SW480 (cell line): ENCODE measurements around the gene TMOD4.

Source experiments
- DNase-seq: peaks from one replicate; pipeline ENCODE4 v3.0.0-alpha.2; 2016; ENCODE audit warnings: low spot score

The TMOD4 gene

DNA sequence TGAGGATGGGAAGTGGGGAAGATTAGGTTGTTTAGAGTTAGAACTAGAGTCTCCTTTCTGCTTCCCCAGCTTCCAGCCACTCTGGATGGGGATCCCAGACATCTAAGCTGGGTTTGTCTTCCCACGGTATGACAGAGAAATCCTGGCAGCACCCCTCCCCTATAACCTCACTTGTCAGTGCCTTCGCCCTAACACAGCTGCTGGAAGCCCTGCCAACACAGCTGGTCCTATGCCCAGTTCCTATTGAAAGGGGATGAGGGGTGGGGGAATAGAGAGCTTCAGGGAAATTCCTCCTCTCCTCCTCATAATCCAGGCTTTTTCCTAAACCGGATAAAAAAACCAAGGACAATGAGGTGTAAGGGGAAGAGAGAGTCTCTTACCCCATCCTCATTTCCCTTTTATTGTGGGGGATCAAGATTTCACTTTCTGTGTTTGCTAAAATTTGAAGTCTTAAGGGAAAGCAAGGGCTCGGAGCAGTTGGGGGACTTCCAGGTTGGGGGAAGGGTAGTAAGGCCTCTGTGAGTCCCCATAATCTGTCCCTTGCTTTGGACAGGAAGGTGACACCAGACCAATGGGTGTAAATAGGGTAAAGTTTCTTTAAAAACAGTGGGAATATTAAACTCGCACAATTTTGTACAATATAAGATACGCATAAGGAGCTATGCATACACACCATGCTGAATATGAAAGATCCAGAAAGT lies 590 bp downstream of the TMOD4 start:
- no peak for DNase-seq

DNA sequence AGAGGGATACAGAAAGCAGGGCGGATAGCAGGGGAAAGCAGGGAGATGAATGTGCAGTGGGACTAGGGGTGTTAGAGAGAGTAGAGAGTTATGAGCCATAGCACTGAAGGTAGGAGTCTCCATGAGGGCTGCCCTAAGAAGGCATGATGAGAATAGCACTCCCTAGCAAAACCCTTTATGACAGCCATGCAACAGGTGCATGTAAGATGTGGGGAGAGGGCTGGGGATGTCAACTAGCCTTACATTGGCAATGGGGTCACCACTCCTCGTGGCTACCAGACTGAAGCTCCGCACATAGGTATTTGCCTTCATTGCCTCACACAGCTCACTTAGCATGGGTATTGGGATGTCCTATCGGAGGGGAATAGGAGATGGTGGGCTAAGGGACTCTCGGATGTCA lies 4.6 kb downstream of the TMOD4 start:
- no peak for DNase-seq

DNA sequence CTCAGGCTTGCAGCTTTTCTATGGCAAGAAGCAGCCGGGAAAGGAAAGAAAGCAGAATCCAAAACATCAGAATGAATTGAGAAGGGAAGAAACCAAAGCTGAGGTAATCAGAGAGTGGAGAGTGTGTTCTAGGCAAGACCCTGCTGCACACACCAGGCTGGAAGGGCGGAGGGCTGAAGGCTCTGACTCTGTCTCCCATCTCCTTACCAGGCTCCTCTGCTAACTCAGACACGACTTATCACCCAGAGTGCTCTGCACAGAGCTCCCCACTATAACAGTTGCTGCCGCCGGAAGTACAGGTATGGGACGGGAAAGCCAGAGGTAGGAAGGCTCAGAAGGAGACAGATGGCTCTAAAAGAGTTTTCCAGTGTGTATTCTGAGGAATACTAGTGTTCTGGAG lies 8.7 kb downstream of the TMOD4 start:
- DNase-seq, result no peak

DNA sequence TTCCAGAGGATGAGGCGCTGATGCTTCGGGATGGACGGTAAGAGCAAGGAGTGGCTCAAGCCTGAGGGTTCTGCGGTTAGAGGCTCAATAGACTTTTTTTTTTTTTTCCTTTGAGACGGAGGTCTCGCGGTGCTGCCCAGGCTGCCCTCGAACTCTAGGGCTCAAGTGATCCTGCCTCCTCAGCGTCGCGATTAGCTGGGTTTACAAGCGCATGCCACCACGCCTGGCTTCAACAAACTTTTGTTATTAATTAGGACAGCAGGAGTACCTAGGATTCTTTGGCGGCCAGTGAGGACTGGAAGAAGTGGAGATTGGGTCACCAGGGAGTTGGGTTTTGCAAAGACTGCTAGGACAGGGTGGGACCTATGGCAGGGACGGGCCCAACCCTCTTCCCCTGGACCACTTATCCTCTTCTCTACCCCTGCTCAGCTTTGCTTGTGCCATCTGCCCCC lies 9.2 kb downstream of the TMOD4 start:
- DNase-seq, result peak; percentile 35

DNA sequence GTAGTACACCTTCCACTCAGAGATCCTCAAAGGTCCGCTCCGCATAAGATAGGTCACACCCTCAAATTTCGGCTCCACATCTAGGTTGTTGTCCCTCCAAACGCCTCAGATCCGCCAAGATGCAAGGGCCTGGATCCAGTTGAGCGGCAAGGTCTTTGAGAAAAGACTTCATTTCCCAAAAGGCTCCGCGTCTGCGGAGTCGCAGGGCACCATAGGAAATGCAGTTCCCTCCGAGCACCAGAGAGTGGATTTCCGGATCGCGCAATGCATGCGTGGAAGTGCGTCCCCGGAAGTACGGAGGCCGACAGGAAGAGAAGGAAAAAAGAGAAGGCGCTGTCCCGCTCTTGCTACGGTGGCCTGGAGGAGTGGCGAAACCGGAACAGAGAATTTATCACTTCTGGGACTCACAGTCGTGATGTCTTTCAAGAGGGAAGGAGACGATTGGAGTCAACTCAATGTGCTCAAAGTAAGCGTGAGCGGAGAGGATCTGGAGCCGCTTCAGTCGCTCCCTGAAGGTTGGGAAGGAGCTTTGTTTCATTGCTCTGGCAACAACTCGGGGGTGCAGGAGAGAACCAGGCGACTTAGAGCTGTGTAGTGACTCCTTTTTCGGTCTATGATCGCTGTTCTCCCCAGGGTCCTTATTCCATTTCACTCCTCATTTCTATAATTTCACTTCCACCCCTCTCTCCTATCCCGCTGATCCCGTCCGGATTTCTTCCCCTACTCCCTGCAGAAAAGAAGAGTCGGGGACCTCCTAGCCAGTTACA lies 9.9 kb downstream of the TMOD4 start, which contains the start of the genes LYSMD1 and SCNM1:
LYSMD1 (minus strand) TSS at position 165 of the 767 bp plus-strand sequence. CDS start 644 bp downstream, outside the sequence.
SCNM1 (plus strand) TSS at position 407 of the 767 bp plus-strand sequence; CDS start at position 416, 9 bp downstream.
- DNase-seq, result peak; percentile 97

DNA sequence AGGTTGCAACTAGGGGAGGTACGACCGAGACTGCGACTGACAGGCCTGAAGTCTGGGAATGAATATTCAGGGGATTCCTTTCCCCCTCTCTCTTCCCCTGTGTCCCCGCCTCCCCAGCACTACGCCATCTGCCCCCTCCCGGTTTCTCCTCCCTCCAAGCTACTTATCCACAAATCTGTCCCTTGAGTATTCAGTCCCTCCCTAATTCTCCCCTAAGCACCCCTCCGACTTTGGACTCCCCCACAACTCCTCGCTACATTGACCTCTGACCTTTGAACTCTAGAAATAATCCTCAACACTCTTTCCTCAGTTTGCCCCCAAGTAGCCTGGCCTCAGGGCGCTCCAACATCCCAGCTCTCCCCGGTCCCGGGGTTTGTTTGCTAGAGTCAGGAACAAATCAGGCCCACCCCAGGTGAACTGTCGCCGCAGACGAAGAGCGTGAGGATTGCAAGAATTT lies 10.5 kb downstream of the TMOD4 start:
- DNase-seq, result no peak

DNA sequence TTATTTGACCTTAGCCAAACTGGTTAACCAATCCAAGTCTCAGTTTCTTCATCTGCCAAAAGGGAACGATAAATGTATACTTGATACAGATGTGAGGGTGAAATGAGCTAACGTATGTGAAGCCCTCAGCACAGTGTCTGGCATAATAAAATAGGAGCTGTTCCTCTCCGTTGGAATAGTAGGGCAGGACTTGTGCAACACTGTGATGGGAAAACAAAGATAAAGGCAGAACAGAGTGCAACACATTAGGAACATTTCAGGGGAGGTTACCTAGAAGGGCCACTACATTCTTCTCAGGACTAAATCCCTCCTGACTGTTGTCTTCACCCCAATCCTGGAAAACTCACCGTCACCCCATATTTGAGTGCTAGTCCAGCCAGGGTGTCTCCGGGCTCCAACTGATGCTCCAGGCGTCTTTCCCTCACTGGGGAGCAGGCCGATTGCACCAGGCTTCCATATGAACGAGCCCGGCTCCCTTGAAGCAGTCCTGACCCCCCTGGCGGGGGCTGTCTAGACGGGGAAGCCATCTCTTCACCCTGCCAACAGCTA lies 11.0 kb downstream of the TMOD4 start:
- no peak for DNase-seq

DNA sequence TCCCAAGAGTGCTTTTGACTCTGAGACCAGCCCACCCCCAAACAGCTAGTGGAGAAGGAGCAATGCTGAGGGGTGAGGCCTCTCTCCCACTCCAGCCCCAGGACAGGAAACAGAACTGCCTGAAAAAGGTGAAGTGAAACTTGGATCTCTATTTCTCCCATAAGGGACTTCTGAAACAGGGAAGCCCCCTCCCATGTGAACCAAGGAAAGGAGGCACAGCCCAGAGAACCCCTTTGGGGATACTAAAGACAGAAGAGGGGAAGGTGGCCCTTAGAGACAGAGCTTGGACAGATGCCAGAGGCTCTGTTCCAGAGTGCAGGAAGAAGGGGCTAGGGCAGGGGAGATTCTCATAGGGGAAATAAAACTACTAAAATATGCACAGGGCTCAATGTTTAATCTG lies 16.4 kb downstream of the TMOD4 start:
- no peak for DNase-seq

DNA sequence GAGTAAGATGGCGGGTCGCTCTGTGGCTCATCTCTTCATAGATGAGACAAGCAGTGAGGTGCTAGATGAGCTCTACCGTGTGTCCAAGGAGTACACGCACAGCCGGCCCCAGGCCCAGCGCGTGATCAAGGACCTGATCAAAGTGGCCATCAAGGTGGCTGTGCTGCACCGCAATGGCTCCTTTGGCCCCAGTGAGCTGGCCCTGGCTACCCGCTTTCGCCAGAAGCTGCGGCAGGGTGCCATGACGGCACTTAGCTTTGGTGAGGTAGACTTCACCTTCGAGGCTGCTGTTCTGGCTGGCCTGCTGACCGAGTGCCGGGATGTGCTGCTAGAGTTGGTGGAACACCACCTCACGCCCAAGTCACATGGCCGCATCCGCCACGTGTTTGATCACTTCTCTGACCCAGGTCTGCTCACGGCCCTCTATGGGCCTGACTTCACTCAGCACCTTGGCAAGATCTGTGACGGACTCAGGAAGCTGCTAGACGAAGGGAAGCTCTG lies 17.0 kb downstream of the TMOD4 start:
- DNase-seq, result no peak

DNA sequence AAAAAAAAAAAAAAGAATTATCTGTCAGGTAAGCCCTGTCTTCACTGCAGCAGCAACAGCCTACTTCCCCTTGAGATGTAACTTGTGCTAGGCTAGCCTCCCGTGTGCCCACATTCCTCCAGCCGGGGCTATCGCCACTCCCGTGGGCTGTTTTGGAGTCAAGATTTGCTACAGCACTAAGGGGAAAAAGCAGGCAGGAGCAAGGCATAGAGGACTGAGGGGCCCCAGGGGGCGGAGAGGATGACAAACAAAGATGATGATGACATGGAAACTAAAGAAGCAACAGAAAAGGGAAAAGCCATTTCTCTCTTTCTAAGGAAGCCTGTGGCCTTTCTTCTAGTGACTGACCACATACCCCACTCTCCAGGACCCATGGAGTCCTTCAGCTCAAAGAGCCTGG lies 17.5 kb downstream of the TMOD4 start:
- no peak for DNase-seq

DNA sequence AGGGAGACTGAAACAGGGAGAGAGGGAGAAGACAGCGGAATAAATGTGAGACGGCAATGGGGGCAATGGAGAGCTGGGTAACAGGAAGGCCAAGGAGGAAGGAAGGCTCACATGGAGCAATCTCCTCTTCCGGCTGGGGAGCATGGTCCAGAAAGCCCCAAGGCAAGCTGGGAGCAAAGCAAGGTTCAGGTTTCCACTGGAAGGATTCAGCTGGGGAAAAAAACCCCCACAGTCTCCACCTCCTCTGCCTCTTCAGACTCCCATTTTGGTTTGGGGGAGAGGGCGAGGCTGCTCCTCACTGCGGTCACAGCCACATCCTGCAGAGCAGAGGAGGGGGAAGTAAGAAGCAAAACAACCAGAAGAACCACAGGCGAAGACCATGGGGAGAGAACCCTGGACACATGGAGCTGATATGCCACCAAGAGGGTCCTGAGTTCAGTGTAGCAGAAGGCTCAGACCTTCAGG lies 18.7 kb downstream of the TMOD4 start:
- DNase-seq, result no peak

DNA sequence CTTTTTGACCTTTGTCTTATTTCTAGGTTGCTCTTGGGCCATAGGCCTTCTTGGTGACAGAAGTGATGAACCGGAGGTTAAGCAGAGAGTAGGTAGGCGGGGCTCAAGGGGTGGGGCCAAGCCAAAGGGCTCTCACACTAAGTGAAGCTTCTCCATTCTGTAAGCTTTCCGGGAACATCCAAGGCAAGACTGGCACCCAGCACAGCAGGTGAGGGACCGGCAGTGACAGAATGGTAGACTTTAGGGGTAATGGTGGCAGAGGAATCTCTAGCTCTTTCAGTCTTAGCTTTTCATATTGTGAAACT lies 19.3 kb downstream of the TMOD4 start, which contains the start of gene TNFAIP8L2:
TNFAIP8L2 (plus strand) TSS at position 135 of the 305 bp plus-strand sequence. CDS start 2,049 bp downstream, outside the sequence.
- no peak for DNase-seq

DNA sequence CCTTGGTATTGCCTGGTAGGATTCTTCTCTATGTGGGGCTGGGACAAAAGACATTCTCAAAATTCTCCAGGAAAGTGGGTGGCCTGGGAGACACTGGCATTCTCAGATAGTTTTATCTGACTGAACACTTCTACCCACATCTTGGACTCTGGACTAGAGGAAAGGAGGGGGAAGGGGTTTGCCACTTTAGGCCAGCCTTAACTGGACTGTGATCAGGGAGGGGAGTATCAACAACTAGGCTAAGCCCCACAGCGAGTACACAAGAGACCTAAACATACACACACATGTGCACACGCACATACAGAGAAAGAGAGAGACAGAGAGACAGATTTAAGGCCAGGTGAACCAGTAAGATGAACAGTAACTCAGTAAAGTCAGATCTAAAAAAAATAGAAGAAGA lies 28.1 kb downstream of the TMOD4 start:
- DNase-seq, result no peak

DNA sequence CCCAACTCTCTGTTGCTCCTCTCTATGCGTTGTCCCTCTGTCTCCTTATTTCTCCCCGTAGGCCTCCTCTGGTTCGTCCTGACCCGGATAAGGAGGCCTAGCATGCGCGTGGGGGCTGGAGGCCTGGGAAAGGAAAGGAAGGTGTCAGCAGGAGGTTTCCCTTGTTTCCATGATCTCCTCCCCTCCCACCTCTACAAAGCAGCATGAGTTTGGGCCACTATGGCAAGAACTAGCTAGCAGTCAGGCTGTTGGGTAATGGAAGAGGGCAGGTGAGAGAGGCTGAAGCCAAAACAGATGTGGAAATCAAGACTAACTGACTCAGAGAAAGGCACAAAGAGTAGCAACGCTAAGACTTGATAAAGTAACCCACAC lies 28.7 kb downstream of the TMOD4 start:
- DNase-seq, result no peak

DNA sequence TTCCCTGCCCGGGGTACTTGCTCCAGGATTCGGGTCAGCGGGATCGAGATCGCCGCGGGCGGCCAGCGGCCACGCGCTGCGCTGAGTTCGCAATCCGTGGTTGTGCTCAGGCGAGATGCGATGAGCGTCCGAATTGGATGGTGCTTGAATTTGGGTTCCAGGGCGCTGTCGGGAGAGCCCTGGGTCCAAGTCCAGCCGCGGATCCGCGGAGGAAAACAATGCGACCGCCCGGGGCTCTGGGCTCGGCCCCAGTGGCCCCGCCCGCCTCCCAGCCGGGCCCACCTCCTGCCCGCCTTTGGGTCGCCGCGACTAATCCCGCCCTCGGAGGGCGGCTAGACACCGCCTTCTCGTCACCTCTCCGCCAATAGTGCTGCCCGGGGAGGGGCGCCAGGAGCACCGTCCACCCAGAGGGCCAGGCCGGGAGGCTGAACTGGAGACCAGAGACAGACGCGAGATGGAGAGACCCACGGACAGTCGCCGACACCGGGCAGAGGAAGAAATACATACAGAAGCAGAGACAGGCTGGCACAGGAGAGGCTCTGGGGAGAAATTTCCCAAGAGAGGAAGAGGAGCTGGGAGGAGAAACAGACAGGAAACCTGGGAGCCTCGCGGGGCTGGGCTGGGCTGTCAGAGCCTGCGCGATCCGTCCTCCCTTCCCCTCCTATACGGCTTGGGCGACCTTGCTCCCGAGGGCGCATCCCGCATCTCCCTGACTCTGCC lies 29.2 kb downstream of the TMOD4 start, which contains the start of gene SEMA6C:
SEMA6C (minus strand) TSS at position 220 of the 720 bp plus-strand sequence. CDS start 4,010 bp downstream, outside the sequence.
- DNase-seq, result peak; percentile 85

DNA sequence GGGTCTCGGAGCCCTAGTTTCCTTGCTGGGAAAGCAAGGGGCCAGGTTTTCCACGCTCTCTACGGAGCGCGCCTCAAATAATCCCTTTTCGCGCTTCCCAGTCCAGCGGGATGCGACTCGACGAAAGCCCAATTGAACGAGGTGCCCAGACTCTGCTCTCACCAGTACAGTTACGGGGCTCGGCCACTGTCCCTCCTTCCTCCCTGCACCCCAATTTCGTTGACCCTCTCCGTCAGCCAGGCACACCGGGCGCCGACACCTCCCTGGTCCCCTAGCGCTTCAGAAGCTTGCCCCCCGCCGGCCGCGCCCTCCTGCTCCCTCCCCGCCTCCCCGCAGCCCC lies 29.7 kb downstream of the TMOD4 start:
- no peak for DNase-seq

DNA sequence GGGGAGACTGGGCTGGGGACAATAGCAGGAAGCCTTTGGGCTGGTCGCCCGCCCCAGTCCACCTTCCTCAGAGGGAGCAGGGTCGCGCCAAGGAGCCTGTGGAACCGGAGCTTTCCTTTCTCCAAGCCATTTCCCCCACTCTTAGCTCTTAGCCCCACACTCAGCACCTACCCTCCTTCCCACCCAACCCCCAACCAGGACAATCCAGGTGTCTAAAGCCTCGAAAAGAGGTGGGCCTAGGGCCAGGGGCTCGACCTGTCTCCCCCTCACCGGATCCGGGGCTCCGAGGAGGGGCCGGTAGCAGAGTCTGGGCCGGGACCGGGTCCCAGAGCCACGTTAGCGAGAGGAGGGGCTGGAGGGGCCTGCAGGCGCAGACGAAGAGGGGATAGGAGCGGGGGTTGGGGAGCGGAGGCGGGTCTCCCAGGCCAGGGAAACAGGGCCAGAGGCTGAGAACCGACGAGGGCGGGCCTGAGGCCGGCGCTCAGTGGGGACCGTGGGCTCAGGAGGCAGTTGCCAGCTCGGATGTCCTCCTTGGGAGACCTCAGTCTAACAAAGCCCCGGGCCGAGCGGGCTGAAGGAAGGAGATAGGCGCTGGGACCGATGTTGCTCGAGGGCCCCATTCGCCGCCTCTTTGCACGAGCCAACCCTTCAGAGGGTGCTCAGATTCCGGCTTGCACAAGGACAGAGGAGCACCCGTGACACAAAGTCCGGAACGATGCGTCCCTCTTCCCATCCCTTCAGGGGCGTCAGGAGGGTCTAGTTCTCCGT lies 30.3 kb downstream of the TMOD4 start:
- DNase-seq, result no peak

DNA sequence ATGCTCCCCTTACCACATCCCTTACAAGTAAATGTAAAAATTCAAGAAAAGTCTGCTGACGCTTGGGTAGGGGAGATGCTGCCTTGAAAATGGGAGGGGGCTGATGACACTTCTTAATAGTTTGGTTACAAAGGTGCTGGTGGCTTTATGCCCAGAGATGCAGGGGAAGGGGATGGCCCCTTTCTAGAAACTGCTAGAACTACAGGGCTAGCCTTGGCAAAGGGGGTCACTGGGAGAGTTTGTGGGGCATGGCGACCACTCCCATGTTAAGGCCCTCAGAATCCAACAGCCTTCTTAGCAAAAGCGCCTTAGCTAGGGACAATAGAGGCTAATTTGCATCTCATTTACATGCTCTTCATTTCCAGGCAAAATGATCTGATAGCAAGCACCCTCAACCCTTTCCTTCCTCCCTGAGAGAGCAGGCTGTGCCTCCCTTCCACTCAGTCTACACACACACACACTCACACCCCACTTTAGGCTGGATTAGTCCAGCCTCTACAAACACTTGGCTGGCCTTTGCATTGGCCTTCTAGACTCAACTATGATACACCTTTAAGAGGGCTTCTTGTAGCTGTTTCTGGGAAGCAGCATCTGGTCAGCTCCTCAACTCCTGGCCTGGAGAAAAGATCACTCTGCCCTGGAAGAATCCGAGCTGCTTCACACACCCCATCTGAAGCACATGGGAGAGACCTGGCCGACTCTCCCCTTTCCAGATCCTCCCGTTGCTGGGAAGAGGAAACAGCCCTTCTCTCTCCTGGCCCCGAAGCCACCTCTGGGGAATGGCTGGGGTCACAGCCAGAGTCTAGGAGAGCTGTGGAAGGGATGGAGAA lies 31.1 kb downstream of the TMOD4 start:
- DNase-seq, result no peak

DNA sequence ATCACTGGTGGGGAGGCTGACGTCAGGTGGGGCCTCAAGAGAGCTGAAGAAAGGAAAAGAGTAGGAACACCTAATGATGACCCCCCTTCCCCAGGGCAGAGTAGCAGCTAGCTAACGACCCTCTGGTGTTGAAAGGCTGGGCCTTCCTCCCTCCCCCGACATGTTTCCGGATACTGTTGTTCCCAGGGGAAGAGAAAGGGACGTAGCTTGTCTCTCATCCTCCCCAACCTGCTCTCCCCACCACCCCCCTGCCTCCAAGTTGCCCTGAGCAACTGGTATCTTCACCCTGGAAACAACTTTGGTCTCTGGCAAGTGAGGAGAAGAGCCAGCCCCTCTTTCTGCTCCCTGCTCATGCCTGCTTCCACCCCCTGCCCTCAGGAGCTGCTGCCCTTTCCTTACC lies 31.8 kb downstream of the TMOD4 start:
- no peak for DNase-seq

DNA sequence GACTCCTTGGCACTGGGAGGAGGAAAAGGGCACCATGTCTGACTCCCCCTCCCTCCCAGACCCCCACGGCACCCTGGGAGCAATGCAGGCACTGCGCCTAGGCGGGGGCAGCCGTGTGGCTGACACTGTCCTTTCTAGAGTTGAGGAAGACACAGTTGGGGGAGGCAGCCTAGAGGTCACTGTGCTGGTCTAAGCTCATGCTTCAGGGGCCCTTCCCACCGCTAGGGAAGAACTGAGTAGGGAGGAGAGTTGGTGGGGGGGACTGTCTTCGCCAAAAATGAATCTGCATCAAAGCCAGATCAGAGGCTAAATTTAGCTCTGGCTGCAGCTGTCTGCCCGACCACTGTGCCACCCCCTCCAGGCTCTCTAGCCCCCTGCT lies 32.7 kb downstream of the TMOD4 start:
- DNase-seq, result no peak
